Measurements from ENCODE around the gene PARVA.

Gene PARVA

GRCh38 chr11:12376259-12377081, 901 bp upstream of the PARVA start:
- no peak for DNase-seq (ENCODE audit: low read depth in 2 of 2)

GRCh38 chr11:12377824-12378593, 638 bp downstream of the PARVA start:
- DNase-seq (ENCODE audit: low read depth in 2 of 2): no peak

GRCh38 chr11:12380565-12381325, 3.4 kb downstream of the PARVA start:
- no peak for DNase-seq (ENCODE audit: low read depth in 2 of 2)

- no peak for DNase-seq (ENCODE audit: low read depth in 2 of 2)
Observed at GRCh38 chr11:12381875-12382274, 4.5 kb downstream of the PARVA start.

- no peak for DNase-seq (ENCODE audit: low read depth in 2 of 2)
Observed at GRCh38 chr11:12382451-12382850, 5.1 kb downstream of the PARVA start.

GRCh38 chr11:12386309-12386708, 8.9 kb downstream of the PARVA start:
- DNase-seq (ENCODE audit: low read depth in 2 of 2): no peak

- DNase-seq (ENCODE audit: low read depth in 2 of 2): no peak
Observed at GRCh38 chr11:12386745-12387144, 9.4 kb downstream of the PARVA start.

- no peak for DNase-seq (ENCODE audit: low read depth in 2 of 2)
Observed at GRCh38 chr11:12388173-12388572, 10.8 kb downstream of the PARVA start.

GRCh38 chr11:12388939-12389670, 11.7 kb downstream of the PARVA start:
- DNase-seq (ENCODE audit: low read depth in 2 of 2): no peak

- no peak for DNase-seq (ENCODE audit: low read depth in 2 of 2)
Observed at GRCh38 chr11:12389676-12390657, 12.6 kb downstream of the PARVA start.

- no peak for DNase-seq (ENCODE audit: low read depth in 2 of 2)
Observed at GRCh38 chr11:12390687-12391110, 13.3 kb downstream of the PARVA start.

- no peak for DNase-seq (ENCODE audit: low read depth in 2 of 2)
Observed at GRCh38 chr11:12392672-12393071, 15.3 kb downstream of the PARVA start.

GRCh38 chr11:12393691-12394090, 16.3 kb downstream of the PARVA start:
- no peak for DNase-seq (ENCODE audit: low read depth in 2 of 2)

- DNase-seq (ENCODE audit: low read depth in 2 of 2): no peak
Observed at GRCh38 chr11:12394601-12395000, 17.2 kb downstream of the PARVA start.

- DNase-seq (ENCODE audit: low read depth in 2 of 2): no peak
Observed at GRCh38 chr11:12395333-12395732, 18.0 kb downstream of the PARVA start.

- DNase-seq (ENCODE audit: low read depth in 2 of 2): no peak
Observed at GRCh38 chr11:12397931-12398334, 20.6 kb downstream of the PARVA start.

GRCh38 chr11:12399355-12399754, 22.0 kb downstream of the PARVA start:
- DNase-seq (ENCODE audit: low read depth in 2 of 2): no peak

GRCh38 chr11:12402025-12402424, 24.7 kb downstream of the PARVA start:
- DNase-seq (ENCODE audit: low read depth in 2 of 2): no peak

GRCh38 chr11:12402691-12403120, 25.3 kb downstream of the PARVA start:
- DNase-seq (ENCODE audit: low read depth in 2 of 2): no peak
